ENCODE data around the gene TMEM11. TPM values are rescaled to one million over a fixed set of nuclear protein-coding genes. Genes with fewer than 3 reads are reported as not detected.

The TMEM11 gene, protein sequence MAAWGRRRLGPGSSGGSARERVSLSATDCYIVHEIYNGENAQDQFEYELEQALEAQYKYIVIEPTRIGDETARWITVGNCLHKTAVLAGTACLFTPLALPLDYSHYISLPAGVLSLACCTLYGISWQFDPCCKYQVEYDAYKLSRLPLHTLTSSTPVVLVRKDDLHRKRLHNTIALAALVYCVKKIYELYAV
- 38.5 to 58.1 TPM (median 40.1 TPM) in 3 replicates for polyA plus RNA-seq
- 21.2 TPM for polyA plus RNA-seq (2011; ENCODE audit: low read depth)
- 36.6 and 44.0 TPM in 2 replicates for polyA plus RNA-seq (2011; cell fraction: cytosol; rRNA removed)
- 26.4 and 37.1 TPM in 2 replicates for polyA plus RNA-seq (2011; cell fraction: nucleus; rRNA removed)
- polyA plus RNA-seq (2012; ENCODE audit: low replicate concordance): 26.6 and 27.2 TPM in 2 replicates
- polyA minus RNA-seq: 20.8 to 45.3 TPM (median 30.9 TPM) in 3 replicates
- polyA minus RNA-seq (2011; cell fraction: cytosol; rRNA and poly(A)+ RNA removed): 49.5 TPM
- 9.8 and 11.9 TPM in 2 replicates for polyA minus RNA-seq (2011; cell fraction: nucleus; rRNA and poly(A)+ RNA removed)

GRCh38 chr17:21214015-21214776 is at the start of gene TMEM11:
TSS of gene TMEM11 (minus strand) at chr17:21214161. CDS start at chr17:21214152, 9 bp downstream.
- H3K4me3 ChIP-seq (ENCODE audit: control insufficient read depth in 2 of 3, extremely low read depth in 1 of 3, insufficient read depth in 2 of 3, low read depth in 1 of 3, low read length in 3 of 3): peak within 1 kb of the TSS; percentile 93 to 94 (median 93)
- no peaks in the 10 kb centered on the region for H3K9me3 ChIP-seq (ENCODE audit: control insufficient read depth, low read depth, low read length)
- TF ChIP-seq EZH2 (IDR thresholded peaks at IDR 0.05; ENCODE audit: low read length): no peak
- TF ChIP-seq, protein P1, sequence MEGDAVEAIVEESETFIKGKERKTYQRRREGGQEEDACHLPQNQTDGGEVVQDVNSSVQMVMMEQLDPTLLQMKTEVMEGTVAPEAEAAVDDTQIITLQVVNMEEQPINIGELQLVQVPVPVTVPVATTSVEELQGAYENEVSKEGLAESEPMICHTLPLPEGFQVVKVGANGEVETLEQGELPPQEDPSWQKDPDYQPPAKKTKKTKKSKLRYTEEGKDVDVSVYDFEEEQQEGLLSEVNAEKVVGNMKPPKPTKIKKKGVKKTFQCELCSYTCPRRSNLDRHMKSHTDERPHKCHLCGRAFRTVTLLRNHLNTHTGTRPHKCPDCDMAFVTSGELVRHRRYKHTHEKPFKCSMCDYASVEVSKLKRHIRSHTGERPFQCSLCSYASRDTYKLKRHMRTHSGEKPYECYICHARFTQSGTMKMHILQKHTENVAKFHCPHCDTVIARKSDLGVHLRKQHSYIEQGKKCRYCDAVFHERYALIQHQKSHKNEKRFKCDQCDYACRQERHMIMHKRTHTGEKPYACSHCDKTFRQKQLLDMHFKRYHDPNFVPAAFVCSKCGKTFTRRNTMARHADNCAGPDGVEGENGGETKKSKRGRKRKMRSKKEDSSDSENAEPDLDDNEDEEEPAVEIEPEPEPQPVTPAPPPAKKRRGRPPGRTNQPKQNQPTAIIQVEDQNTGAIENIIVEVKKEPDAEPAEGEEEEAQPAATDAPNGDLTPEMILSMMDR (optimal IDR thresholded peaks at IDR 0.05 in 1 of 3, IDR thresholded peaks at IDR 0.05 in 1 of 3, conservative IDR thresholded peaks at IDR 0.05 in 1 of 3; ENCODE audit: extremely low read depth in 1 of 3, insufficient read depth in 2 of 3, low read length in 3 of 3): peak in 1 of 3 experiments; percentile 12
- H2AFZ ChIP-seq (ENCODE audit: control insufficient read depth, low read length): peak within 1 kb of the TSS; percentile 82
- peaks cover 0 to 16% of the 10 kb centered on the region in 2 experiments for H3K36me3 ChIP-seq (ENCODE audit: control insufficient read depth in 2 of 2, extremely low read depth in 1 of 2, insufficient read depth in 2 of 2, low read length in 2 of 2)
- H4K20me1 ChIP-seq (ENCODE audit: control insufficient read depth, extremely low read depth, insufficient read depth, low read length): peaks cover 24% of the 10 kb centered on the region
- no peaks in the 10 kb centered on the region for H3K27me3 ChIP-seq (ENCODE audit: control insufficient read depth, extremely low read depth, insufficient read depth, low read length)
- peak within 1 kb of the TSS; percentile 85 for H3K27ac ChIP-seq (ENCODE audit: control insufficient read depth, insufficient read depth, low read length)
- H3K4me2 ChIP-seq (ENCODE audit: control insufficient read depth, extremely low read depth, insufficient read depth, low read depth, low read length): peak within 1 kb of the TSS; percentile 95
- peaks cover 52% of the 10 kb centered on the region for H3K4me1 ChIP-seq (ENCODE audit: control insufficient read depth, extremely low read depth, insufficient read depth, low read length)
- dilution Hi-C loops (cut with MboI; ENCODE audit: extremely low pct_ligation_motif_present, low sequenced_read_pairs): no loop called here
- H3K9me1 ChIP-seq (ENCODE audit: control insufficient read depth, extremely low read depth, insufficient read depth, low read length): no peaks in the 10 kb centered on the region
- H3K79me2 ChIP-seq (ENCODE audit: control insufficient read depth, insufficient read depth, low read length): peaks cover 86% of the 10 kb centered on the region
- FAIRE-seq: no peak
- peak within 1 kb of the TSS; percentile 84 for H3K9ac ChIP-seq (ENCODE audit: control insufficient read depth, extremely low read depth, insufficient read depth, low read length)
- no peak for DNase-seq (ENCODE audit: low read depth, low spot score)

- Histone ChIP-seq H3K4me2 (ENCODE audit: control insufficient read depth, extremely low read depth, insufficient read depth, low read depth, low read length) (peak overlapping the region; percentile 41), H3K79me2 (ENCODE audit: control insufficient read depth, insufficient read depth, low read length) (no peaks in the 10 kb centered on the region), H3K4me3 (ENCODE audit: control insufficient read depth in 2 of 3, extremely low read depth in 1 of 3, insufficient read depth in 2 of 3, low read depth in 1 of 3, low read length in 3 of 3) (no peak overlapping the region), H3K4me1 (ENCODE audit: control insufficient read depth, extremely low read depth, insufficient read depth, low read length) (peaks cover 11% of the 10 kb centered on the region), H4K20me1 (ENCODE audit: control insufficient read depth, extremely low read depth, insufficient read depth, low read length) (no peaks in the 10 kb centered on the region), H3K27me3 (ENCODE audit: control insufficient read depth, extremely low read depth, insufficient read depth, low read length) (no peaks in the 10 kb centered on the region), H3K9me1 (ENCODE audit: control insufficient read depth, extremely low read depth, insufficient read depth, low read length) (no peaks in the 10 kb centered on the region), H3K36me3 (ENCODE audit: control insufficient read depth in 2 of 2, extremely low read depth in 1 of 2, insufficient read depth in 2 of 2, low read length in 2 of 2) (no peaks in the 10 kb centered on the region), H3K9ac (ENCODE audit: control insufficient read depth, extremely low read depth, insufficient read depth, low read length) (peak overlapping the region; percentile 23), H2AFZ (ENCODE audit: control insufficient read depth, low read length) (no peak overlapping the region), H3K9me3 (ENCODE audit: control insufficient read depth, low read depth, low read length) (no peaks in the 10 kb centered on the region), H3K27ac (ENCODE audit: control insufficient read depth, insufficient read depth, low read length) (peak overlapping the region; percentile 43)
- dilution Hi-C loops (cut with MboI; ENCODE audit: extremely low pct_ligation_motif_present, low sequenced_read_pairs): no loop called here
- DNase-seq (ENCODE audit: low read depth, low spot score) (peak; percentile 86), FAIRE-seq (peak; percentile 90)
- no peak for TF ChIP-seq EZH2 (IDR thresholded peaks at IDR 0.05; ENCODE audit: low read length)
- TF ChIP-seq, protein P1 (optimal IDR thresholded peaks at IDR 0.05 in 1 of 3, IDR thresholded peaks at IDR 0.05 in 1 of 3, conservative IDR thresholded peaks at IDR 0.05 in 1 of 3; ENCODE audit: extremely low read depth in 1 of 3, insufficient read depth in 2 of 3, low read length in 3 of 3): no peak
Observed at GRCh38 chr17:21263376-21263775, 49.4 kb upstream of the TMEM11 start.

Measured in keratinocyte (primary cell).